IMR-90 (cell line): ENCODE measurements around the gene CCDC136. TPM values are rescaled to one million over a fixed set of nuclear protein-coding genes. Genes with fewer than 3 reads are reported as not detected.

ENCODE experiments used
- ATAC-seq: fragments of 200-7000 bp; cut with Tn5 transposase; 2 replicates; pipeline ENCODE4 v1.9.1; 2020; ENCODE audit warnings: low read depth, mild to moderate bottlenecking, moderate library complexity
- BruUV-seq: library from RNA; stranded (reverse); fragments of 400-500 nt; replicated peaks from 2 replicates; lab custom pipeline; 2021; lab: Mats Ljungman, UMichigan
- CTCF ChIA-PET: fragments of 300-600 bp; formaldehyde crosslinking; extraction: SDS; loops from one replicate; lab custom pipeline; 2021; ENCODE audit warnings: antibody characterized with exemption; lab: Yijun Ruan, JAX
- POLR2A ChIA-PET: fragments of 300-600 bp; sonication (Branson Sonifier 250); formaldehyde crosslinking; loops from one replicate; lab custom pipeline; 2022; ENCODE audit warnings: antibody characterized with exemption; ENCODE audit not compliant: unreplicated experiment; lab: Charles Lee
- DNase-seq: peaks from one replicate; pipeline ENCODE4 v3.0.0; 2013
- H2AFZ ChIP-seq: replicated peaks from 2 replicates; pipeline ENCODE3; 2013; ENCODE audit warnings: low read length, mild to moderate bottlenecking; ENCODE audit not compliant: poor library complexity
- H2AK5ac ChIP-seq: 2 replicates; pipeline ENCODE4 v1.6.1; 2013; ENCODE audit warnings: low read depth, low read length, inconsistent platforms
- H2AK9ac ChIP-seq: replicated peaks from 2 replicates; pipeline ENCODE3; 2013; ENCODE audit warnings: mild to moderate bottlenecking, low read depth, low read length, moderate library complexity; ENCODE audit not compliant: poor library complexity
- H2BK120ac ChIP-seq: 2 replicates; pipeline ENCODE4 v1.6.1; 2013; ENCODE audit warnings: low read depth, low read length, inconsistent platforms
- H2BK15ac ChIP-seq: 3 replicates; pipeline ENCODE4 v1.6.1; 2013; ENCODE audit warnings: low read depth, low read length, inconsistent platforms
- H2BK20ac ChIP-seq: 2 replicates; pipeline ENCODE4 v1.6.1; 2013; ENCODE audit warnings: low read depth, mild to moderate bottlenecking, inconsistent platforms, low read length, moderate library complexity
- H2BK5ac ChIP-seq: 2 replicates; pipeline ENCODE4 v1.6.1; 2013; ENCODE audit warnings: mild to moderate bottlenecking, low read depth, low read length, inconsistent platforms; ENCODE audit not compliant: poor library complexity, severe bottlenecking
- H3K14ac ChIP-seq: replicated peaks from 2 replicates; pipeline ENCODE4 v1.6.1; 2013; ENCODE audit warnings: low read depth, low read length, inconsistent platforms
- H3K18ac ChIP-seq: 2 replicates; pipeline ENCODE4 v1.6.1; 2013; ENCODE audit warnings: low read depth, low read length, control low read depth
- H3K23ac ChIP-seq: 2 replicates; pipeline ENCODE4 v1.6.1; 2013; ENCODE audit warnings: low read depth, low read length, inconsistent platforms
- H3K27ac ChIP-seq: 2 replicates; pipeline ENCODE4 v1.5.1; 2013; ENCODE audit warnings: mild to moderate bottlenecking, control low read depth, low read length; ENCODE audit not compliant: insufficient read depth
- H3K27me3 ChIP-seq: 2 replicates; pipeline ENCODE4 v1.6.1; 2013; ENCODE audit warnings: low read length; ENCODE audit not compliant: control insufficient read depth, insufficient read depth
- H3K36me3 ChIP-seq: 2 replicates; pipeline ENCODE4 v1.6.1; 2013; ENCODE audit warnings: low read length, mixed read lengths; ENCODE audit not compliant: control insufficient read depth, insufficient read depth
- H3K4ac ChIP-seq: 2 replicates; pipeline ENCODE4 v1.6.1; 2013; ENCODE audit warnings: low read depth, low read length, inconsistent platforms
- H3K4me1 ChIP-seq: 2 replicates; pipeline ENCODE4 v1.6.1; 2013; ENCODE audit warnings: low read length, mixed read lengths; ENCODE audit not compliant: control insufficient read depth, insufficient read depth
- H3K4me2 ChIP-seq: 2 replicates; pipeline ENCODE4 v1.6.1; 2013; ENCODE audit warnings: low read depth, mild to moderate bottlenecking, control low read depth, low read length, moderate library complexity
- H3K4me3 ChIP-seq: 2 replicates; pipeline ENCODE4 v1.5.1; 2013; ENCODE audit warnings: low read depth, mild to moderate bottlenecking, control low read depth, low read length, moderate library complexity; ENCODE audit not compliant: insufficient read depth
- H3K56ac ChIP-seq: 2 replicates; pipeline ENCODE4 v1.6.1; 2013; ENCODE audit warnings: low read length, inconsistent platforms; ENCODE audit not compliant: insufficient read depth; ENCODE audit errors: extremely low read depth
- H3K79me1 ChIP-seq, 2 experiments: 2 replicates each; pipeline ENCODE4 v1.6.1; 2013; ENCODE audit warnings: low read length in 2 of 2, inconsistent platforms in 1 of 2, low read depth in 1 of 2
- H3K9ac ChIP-seq: 2 replicates; pipeline ENCODE4 v1.6.1; 2013; ENCODE audit warnings: low read depth, low read length, control low read depth
- H3K9me1 ChIP-seq: 2 replicates; pipeline ENCODE4 v1.6.1; 2013; ENCODE audit warnings: low read length, inconsistent platforms; ENCODE audit not compliant: insufficient read depth
- H3K9me3 ChIP-seq: 2 replicates; pipeline ENCODE4 v1.6.1; 2013; ENCODE audit warnings: low read length; ENCODE audit not compliant: control insufficient read depth, insufficient read depth
- H4K20me1 ChIP-seq: 2 replicates; pipeline ENCODE4 v1.6.1; 2013; ENCODE audit warnings: low read length, inconsistent platforms; ENCODE audit not compliant: insufficient read depth
- H4K5ac ChIP-seq: 2 replicates; pipeline ENCODE4 v1.6.1; 2013; ENCODE audit warnings: mild to moderate bottlenecking, low read depth, low read length, control low read depth
- H4K8ac ChIP-seq, 2 experiments: 2 replicates each; pipeline ENCODE4 v1.6.1; 2013; ENCODE audit warnings: low read depth in 2 of 2, low read length in 2 of 2, control low read depth in 1 of 2, inconsistent platforms in 1 of 2
- H4K91ac ChIP-seq: 2 replicates; pipeline ENCODE4 v1.6.1; 2013; ENCODE audit warnings: low read depth, low read length, inconsistent platforms; ENCODE audit not compliant: insufficient read depth
- BHLHE40 ChIP-seq: fragments of 150-350 bp; IDR thresholded peaks from 2 replicates; pipeline ENCODE4 v1.6.1; 2016; ENCODE audit warnings: mild to moderate bottlenecking, low read depth, low read length
- CEBPB ChIP-seq: IDR thresholded peaks from 2 replicates; pipeline ENCODE4 v1.6.1; 2012; ENCODE audit warnings: low read depth, low read length, improper control_type of control experiment
- CHD1 ChIP-seq: IDR thresholded peaks from 2 replicates; pipeline ENCODE4 v1.6.1; 2012; ENCODE audit warnings: low read depth, low read length, improper control_type of control experiment
- CTCF ChIP-seq: conservative IDR thresholded peaks from 2 replicates; pipeline ENCODE4 v1.5.1; 2012; ENCODE audit warnings: mild to moderate bottlenecking, low read depth, low read length, improper control_type of control experiment
- ELK1 ChIP-seq: fragments of 150-350 bp; IDR thresholded peaks from 2 replicates; pipeline ENCODE4 v1.6.1; 2016; ENCODE audit warnings: low read depth, mild to moderate bottlenecking, low read length, moderate library complexity, borderline replicate concordance
- FOS ChIP-seq: fragments of 150-350 bp; IDR thresholded peaks from 2 replicates; pipeline ENCODE4 v1.6.1; 2016; ENCODE audit warnings: low read depth, low read length
- MAFK ChIP-seq: IDR thresholded peaks from 2 replicates; pipeline ENCODE4 v1.6.1; 2012; ENCODE audit warnings: low read depth, low read length, improper control_type of control experiment
- MAZ ChIP-seq: IDR thresholded peaks from 2 replicates; pipeline ENCODE4 v1.6.1; 2012; ENCODE audit warnings: low read depth, mild to moderate bottlenecking, low read length, improper control_type of control experiment, moderate library complexity, borderline replicate concordance
- MXI1 ChIP-seq: IDR thresholded peaks from 2 replicates; pipeline ENCODE4 v1.6.1; 2012; ENCODE audit warnings: low read depth, mild to moderate bottlenecking, low read length, moderate library complexity, borderline replicate concordance
- NFE2L2 ChIP-seq: fragments of 150-350 bp; IDR thresholded peaks from 2 replicates; pipeline ENCODE4 v1.6.1; 2016; ENCODE audit warnings: low read depth, mild to moderate bottlenecking, low read length
- POLR2A ChIP-seq: IDR thresholded peaks from 2 replicates; pipeline ENCODE4 v1.6.1; 2012; ENCODE audit warnings: mild to moderate bottlenecking, low read depth, low read length
- RAD21 ChIP-seq: IDR thresholded peaks from 2 replicates; pipeline ENCODE4 v1.6.1; 2012; ENCODE audit warnings: low read length, improper control_type of control experiment
- RCOR1 ChIP-seq: IDR thresholded peaks from 2 replicates; pipeline ENCODE4 v1.6.1; 2012; ENCODE audit warnings: mild to moderate bottlenecking, low read length, improper control_type of control experiment; ENCODE audit not compliant: insufficient replicate concordance
- RFX5 ChIP-seq: IDR thresholded peaks from 2 replicates; pipeline ENCODE4 v1.8.0; 2012; ENCODE audit warnings: low read depth, mild to moderate bottlenecking, low read length, moderate library complexity
- SMC3 ChIP-seq: fragments of 150-350 bp; IDR thresholded peaks from 2 replicates; pipeline ENCODE4 v1.6.1; 2016; ENCODE audit warnings: low read depth, mild to moderate bottlenecking, antibody characterized with exemption, low read length, moderate library complexity
- USF2 ChIP-seq: fragments of 150-350 bp; IDR thresholded peaks from 2 replicates; pipeline ENCODE4 v1.6.1; 2017; ENCODE audit warnings: mild to moderate bottlenecking, antibody characterized with exemption, low read length, low read depth
- WGBS, 2 experiments: methylation state at CpG; one replicate each; pipeline versions ENCODE4 v1.1.5 to v1.1.7; 2013; ENCODE audit warnings: missing lambda C conversion rate in 2 of 2; ENCODE audit not compliant: insufficient read length in 1 of 2; ENCODE audit errors: extremely low coverage in 2 of 2; 5-methylcytosine and 5-hydroxymethylcytosine counted together
- dilution Hi-C: fragments of 300-500 bp; cut with HindIII; formaldehyde crosslinking; loops from one replicate; pipeline ENCODE4 v1.14.3; 2018; ENCODE audit warnings: low sequenced_read_pairs; ENCODE audit not compliant: unreplicated experiment
- in situ Hi-C: fragments of 300-500 bp; cut with MboI; formaldehyde crosslinking; loops from 3 replicates; pipeline ENCODE4 v1.14.3; 2019; ENCODE audit warnings: low sequenced_read_pairs, inconsistent platforms, mixed read lengths
- intact Hi-C: fragments of 100-400 bp; cut with micrococcal nuclease; formaldehyde crosslinking; loops from 2 replicates; pipeline ENCODE4 v1.10.0; 2022
- polyA plus RNA-seq, 3 experiments: library from polyadenylated mRNA; depleted of rRNA; stranded (reverse); fragments of >200 nt; gene quantifications; 2 replicates each; pipeline ENCODE4 v1.2.3, GENCODE V29; 2012; ENCODE audit warnings: low replicate concordance in 1 of 3
- total RNA-seq: library from RNA; depleted of rRNA; stranded (reverse); fragments of >200 nt; gene quantifications from 2 replicates; pipeline ENCODE4 v1.2.3, GENCODE V29; 2012

CCDC136 gene
- total and polyA plus RNA-seq, 2 of the 4 experiments (the other 2 are of a cell fraction): 7.7 to 18.0 TPM

- no peak overlapping the region for H3K18ac ChIP-seq
- dilution Hi-C loops: no loop called here
- H3K36me3 ChIP-seq: peaks cover 96% of the 10 kb centered on the region
- BruUV-seq: no TSS peak
- no peak overlapping the region for H3K23ac ChIP-seq
- no peak for DNase-seq
- no peak overlapping the region for H3K4ac ChIP-seq
- no peak overlapping the region for H3K4me3 ChIP-seq
- intact Hi-C loops: no loop called here
- no peak overlapping the region for H4K8ac ChIP-seq
- H3K27ac ChIP-seq: no peak overlapping the region
- H2BK120ac ChIP-seq: no peak overlapping the region
- no peak overlapping the region for H3K56ac ChIP-seq
- no peak overlapping the region for H4K5ac ChIP-seq
- H3K9me3 ChIP-seq: no peaks in the 10 kb centered on the region
- no peak overlapping the region for H3K14ac ChIP-seq
- no peak for ATAC-seq
- 93% methylated on average over 5 of the region's 13 CpGs; no CpG with 5 or more reads in 1 of the 2 experiments for WGBS, 2 experiments
- TF ChIP-seq NFE2L2 (no peak), BHLHE40 (no peak), RCOR1 (no peak), CEBPB (no peak), RFX5 (no peak), SMC3 (no peak), POLR2A (no peak), CHD1 (no peak), USF2 (no peak), CTCF (no peak), MXI1 (no peak), RAD21 (no peak), MAZ (no peak), MAFK (no peak), FOS (no peak), ELK1 (no peak)
- no peaks in the 10 kb centered on the region for H3K27me3 ChIP-seq
- CTCF ChIA-PET: no interaction called here
- H4K20me1 ChIP-seq: peaks cover 100% of the 10 kb centered on the region
- no peak overlapping the region for H2BK15ac ChIP-seq
- H4K91ac ChIP-seq: no peak overlapping the region
- no peak overlapping the region for H2AFZ ChIP-seq
- no peak overlapping the region for H2BK20ac ChIP-seq
- POLR2A ChIA-PET: no interaction called here
- H3K4me1 ChIP-seq: peaks cover 14% of the 10 kb centered on the region
- no peak overlapping the region for H3K9ac ChIP-seq
- no peak overlapping the region for H3K4me2 ChIP-seq
- no peak overlapping the region for H2BK5ac ChIP-seq
- no peak overlapping the region for H2AK9ac ChIP-seq
- H3K9me1 ChIP-seq: no peaks in the 10 kb centered on the region; the same call in 1 of the 2 replicates
- H2AK5ac ChIP-seq: no peak overlapping the region
- in situ Hi-C loops: no loop called here
- peaks cover 29 to 93% of the 10 kb centered on the region in 2 experiments for H3K79me1 ChIP-seq
Measured at GRCh38 chr7:128839751-128840177, 48.0 kb downstream of the CCDC136 start.
